T-helper 2 cell treated with Interferon-gamma antibody and Interleukin-4, amounts not matched to agents 5 μg/mL and 100 μg/mL, for 36 hours (primary cell): ENCODE measurements around the gene RALGAPB.
A peak's percentile ranks its signal among the peaks of the same experiment; 100 is the strongest.
"Not testable (repeated sequence)": the region's sequence is repeated elsewhere in the genome, so short reads cannot be mapped to it uniquely, and the experiment has no call there.

Experiments
- DNase-seq: peaks from one replicate; pipeline ENCODE4 v3.0.0; 2021; ENCODE audit warnings: low spot score
- H3K27ac Mint-ChIP-seq: one replicate; pipeline ENCODE4 v1.8.0; 2021; ENCODE audit warnings: mild to moderate bottlenecking, mixed read lengths
- H3K27me3 Mint-ChIP-seq: one replicate; pipeline ENCODE4 v1.8.0; 2021; ENCODE audit warnings: low read depth, mixed read lengths
- H3K36me3 Mint-ChIP-seq: one replicate; pipeline ENCODE4 v1.8.0; 2021; ENCODE audit warnings: low read depth, mixed read lengths
- H3K4me1 Mint-ChIP-seq: one replicate; pipeline ENCODE4 v1.8.0; 2021; ENCODE audit warnings: low read depth, mixed read lengths
- H3K4me3 Mint-ChIP-seq: one replicate; pipeline ENCODE4 v1.8.0; 2022; ENCODE audit warnings: mild to moderate bottlenecking, moderate library complexity, mixed read lengths
- H3K9me3 Mint-ChIP-seq: one replicate; pipeline ENCODE4 v1.8.0; 2021; ENCODE audit warnings: mixed read lengths

RALGAPB gene

GRCh38 chr20:38435555-38435939, 37.1 kb upstream of the RALGAPB start:
- Mint-ChIP-seq H3K4me3 (peak overlapping the region; percentile 95), H3K36me3 (peaks cover 38% of the 10 kb centered on the region), H3K27me3 (peaks cover 9% of the 10 kb centered on the region), H3K27ac (peak overlapping the region; percentile 93), H3K9me3 (no peaks in the 10 kb centered on the region), H3K4me1 (peaks cover 24% of the 10 kb centered on the region)
- DNase-seq = no peak

DNA sequence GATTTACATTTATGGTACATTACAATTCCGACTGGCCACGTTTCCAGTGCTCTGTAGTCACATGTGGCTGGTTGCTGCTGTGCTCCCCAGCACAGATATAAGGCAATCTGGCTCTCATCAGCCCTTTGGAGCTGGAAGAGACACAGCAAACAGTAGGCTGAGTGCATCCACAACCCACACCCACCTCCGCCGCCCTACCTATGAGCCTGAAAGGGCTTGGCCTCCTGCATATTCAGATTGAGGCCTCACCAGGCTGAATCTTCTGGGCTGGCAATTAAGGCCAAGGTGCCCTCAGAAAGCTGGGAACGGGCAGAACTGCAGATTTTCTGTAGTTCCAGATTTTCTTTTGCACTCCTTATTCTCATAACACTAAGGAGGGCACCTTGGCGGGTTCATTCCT, 34.8 kb upstream of the RALGAPB start:
- no peak for DNase-seq
- Mint-ChIP-seq H3K27ac (no peak overlapping the region), H3K4me1 (peaks cover 7% of the 10 kb centered on the region), H3K27me3 (peaks cover 15% of the 10 kb centered on the region), H3K36me3 (peaks cover 19% of the 10 kb centered on the region), H3K4me3 (no peak overlapping the region), H3K9me3 (no peaks in the 10 kb centered on the region)

DNA sequence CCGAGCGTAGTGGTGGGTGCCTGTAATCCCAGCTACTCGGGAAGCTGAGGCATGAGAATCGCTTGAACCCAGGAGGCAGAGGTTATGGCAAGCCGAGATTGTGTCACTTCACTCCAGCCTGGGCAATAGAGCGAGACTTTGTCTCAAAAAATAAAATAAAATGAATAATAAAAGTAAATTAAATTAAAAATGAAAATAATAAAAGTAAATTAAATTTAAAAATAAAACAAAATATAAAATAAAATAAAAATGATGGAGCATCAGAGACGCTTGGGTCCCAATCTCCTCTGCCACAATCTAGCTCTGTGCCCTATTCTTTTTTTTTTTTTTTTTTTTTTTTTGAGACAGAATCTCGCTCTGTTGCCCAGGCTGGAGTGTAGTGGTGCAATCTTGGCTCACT, 31.5 kb upstream of the RALGAPB start:
- not testable (repeated sequence) for H3K4me1 Mint-ChIP-seq, H3K36me3 Mint-ChIP-seq, DNase-seq, H3K27ac Mint-ChIP-seq, H3K9me3 Mint-ChIP-seq, H3K4me3 Mint-ChIP-seq
- peaks cover 18% of the 10 kb centered on the region for H3K27me3 Mint-ChIP-seq

DNA sequence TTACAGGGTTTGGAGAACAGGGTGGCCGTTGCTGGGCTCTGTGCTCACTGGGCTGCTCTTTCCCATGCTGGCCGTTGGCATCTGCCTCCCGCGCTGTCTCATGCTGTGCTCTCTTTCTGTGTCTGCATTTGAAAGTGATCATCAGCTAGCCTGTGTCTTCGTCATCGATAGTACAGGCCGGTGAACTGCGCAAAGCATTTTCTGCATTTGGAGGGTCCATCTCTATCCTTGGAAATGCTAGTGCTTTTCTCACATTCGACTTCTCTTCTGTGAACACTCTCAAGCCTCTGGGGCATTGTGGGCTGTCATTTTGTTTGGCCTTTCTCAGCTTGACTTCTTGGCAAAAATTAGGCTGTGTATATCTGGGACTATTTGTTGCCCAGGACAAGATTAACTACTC, 30.7 kb upstream of the RALGAPB start:
- H3K4me1 Mint-ChIP-seq = peaks cover 5% of the 10 kb centered on the region
- DNase-seq = no peak
- H3K4me3 Mint-ChIP-seq = no peak overlapping the region
- H3K9me3 Mint-ChIP-seq = no peaks in the 10 kb centered on the region
- no peaks in the 10 kb centered on the region for H3K36me3 Mint-ChIP-seq
- H3K27me3 Mint-ChIP-seq = peaks cover 18% of the 10 kb centered on the region
- H3K27ac Mint-ChIP-seq = no peak overlapping the region

- H3K4me3 Mint-ChIP-seq = peak overlapping the region; percentile 26
- no peak overlapping the region for H3K27ac Mint-ChIP-seq
- DNase-seq = no peak
- H3K27me3 Mint-ChIP-seq = peaks cover 9% of the 10 kb centered on the region
- peaks cover 14% of the 10 kb centered on the region for H3K4me1 Mint-ChIP-seq
- no peaks in the 10 kb centered on the region for H3K9me3 Mint-ChIP-seq
- H3K36me3 Mint-ChIP-seq = peaks cover 7% of the 10 kb centered on the region
These were observed 27.3 kb upstream of the RALGAPB start for GRCh38 chr20:38445381-38445796.

GRCh38 chr20:38445901-38446425, 26.7 kb upstream of the RALGAPB start:
- peaks cover 14% of the 10 kb centered on the region for H3K4me1 Mint-ChIP-seq
- peak overlapping the region; percentile 85 for H3K27ac Mint-ChIP-seq
- no peak for DNase-seq
- H3K4me3 Mint-ChIP-seq = peak overlapping the region; percentile 74
- H3K36me3 Mint-ChIP-seq = peaks cover 10% of the 10 kb centered on the region
- H3K9me3 Mint-ChIP-seq = no peaks in the 10 kb centered on the region
- peaks cover 9% of the 10 kb centered on the region for H3K27me3 Mint-ChIP-seq

DNA sequence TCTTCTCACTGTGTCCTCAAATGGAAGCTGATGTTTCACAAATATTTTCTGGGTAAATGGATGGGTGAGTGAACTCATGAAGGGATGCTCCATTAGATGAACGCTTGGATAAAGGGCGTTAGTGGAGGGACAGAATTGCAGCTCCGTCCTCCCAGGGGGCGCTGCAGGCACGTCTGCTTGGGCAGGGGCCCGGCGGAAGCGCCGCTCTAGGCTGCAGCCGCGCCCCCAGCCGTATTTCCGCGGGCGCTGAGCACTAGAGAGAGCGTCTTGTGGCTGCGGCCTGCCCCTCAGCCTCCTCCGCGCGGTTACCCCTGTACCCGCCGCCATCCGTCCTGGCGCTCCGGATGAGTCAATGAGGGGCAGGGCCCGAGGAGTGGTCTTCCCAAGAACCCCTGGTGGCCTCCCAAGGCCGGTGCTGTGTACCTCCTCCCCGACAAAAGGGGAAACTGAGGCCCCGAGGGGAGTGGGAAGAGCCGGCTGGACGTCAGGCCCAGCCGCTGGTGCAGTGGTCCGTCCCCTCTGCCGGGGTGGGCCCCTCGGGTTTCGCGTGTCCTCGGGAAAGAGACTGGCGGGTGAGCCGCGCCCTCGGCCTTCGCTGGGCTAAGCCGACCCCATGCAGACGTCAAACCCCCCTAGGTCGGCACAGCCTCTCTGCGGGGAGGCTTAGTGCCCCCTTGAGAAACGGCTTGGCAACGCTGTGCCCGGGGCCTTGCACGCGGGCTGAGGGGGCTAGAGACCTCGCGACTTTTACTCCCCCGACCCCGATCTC, 26.0 kb upstream of the RALGAPB start:
- Mint-ChIP-seq H3K4me3 (peak overlapping the region; percentile 74), H3K4me1 (peaks cover 14% of the 10 kb centered on the region), H3K9me3 (no peaks in the 10 kb centered on the region), H3K27ac (peak overlapping the region; percentile 85), H3K27me3 (peaks cover 9% of the 10 kb centered on the region), H3K36me3 (peaks cover 12% of the 10 kb centered on the region)
- peak; percentile 93 for DNase-seq

- H3K27ac Mint-ChIP-seq = peak overlapping the region; percentile 66
- peaks cover 14% of the 10 kb centered on the region for H3K4me1 Mint-ChIP-seq
- H3K9me3 Mint-ChIP-seq = no peaks in the 10 kb centered on the region
- H3K27me3 Mint-ChIP-seq = peaks cover 4% of the 10 kb centered on the region
- H3K4me3 Mint-ChIP-seq = peak overlapping the region; percentile 74
- H3K36me3 Mint-ChIP-seq = peaks cover 12% of the 10 kb centered on the region
- DNase-seq = no peak
These were observed 25.4 kb upstream of the RALGAPB start for GRCh38 chr20:38447251-38447661.

- DNase-seq = no peak
- Mint-ChIP-seq H3K27ac (peak overlapping the region; percentile 66), H3K4me3 (peak overlapping the region; percentile 74), H3K36me3 (peaks cover 12% of the 10 kb centered on the region), H3K9me3 (no peaks in the 10 kb centered on the region), H3K27me3 (no peaks in the 10 kb centered on the region), H3K4me1 (peaks cover 14% of the 10 kb centered on the region)
These were observed 24.5 kb upstream of the RALGAPB start for GRCh38 chr20:38447931-38448675.

GRCh38 chr20:38449046-38449445, 23.6 kb upstream of the RALGAPB start:
- H3K9me3 Mint-ChIP-seq = no peaks in the 10 kb centered on the region
- DNase-seq = no peak
- no peak overlapping the region for H3K27ac Mint-ChIP-seq
- peaks cover 14% of the 10 kb centered on the region for H3K4me1 Mint-ChIP-seq
- H3K4me3 Mint-ChIP-seq = no peak overlapping the region
- H3K36me3 Mint-ChIP-seq = peaks cover 12% of the 10 kb centered on the region
- H3K27me3 Mint-ChIP-seq = no peaks in the 10 kb centered on the region

DNA sequence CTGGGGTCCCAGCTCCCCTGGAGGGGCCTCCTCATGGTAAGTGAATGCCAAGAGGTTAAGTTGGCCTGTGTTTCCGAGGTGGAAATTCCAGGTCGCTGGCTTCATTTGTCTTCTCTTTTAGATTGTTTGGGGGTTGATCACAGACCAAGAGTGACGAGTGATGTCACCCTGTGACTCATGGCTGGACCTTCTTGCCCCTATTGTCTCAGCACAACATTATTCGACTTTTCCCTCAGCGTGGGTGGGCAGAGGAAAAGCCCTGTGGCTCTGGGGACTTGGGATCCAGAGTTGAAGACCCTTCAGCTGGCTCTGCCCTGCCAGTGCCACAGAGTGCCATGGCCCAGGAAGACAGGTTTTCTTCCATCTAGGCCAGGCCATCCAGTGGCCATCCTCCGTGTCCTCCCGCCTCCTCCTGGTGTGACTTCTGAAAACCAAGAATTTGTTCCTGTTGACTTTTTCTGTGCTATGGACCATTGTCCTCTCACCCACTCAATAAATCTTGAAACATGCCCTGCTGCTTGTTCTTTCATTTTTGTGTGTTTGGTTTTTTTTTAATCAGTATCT, 22.1 kb upstream of the RALGAPB start:
- H3K27ac Mint-ChIP-seq = no peak overlapping the region
- no peak overlapping the region for H3K4me3 Mint-ChIP-seq
- DNase-seq = no peak
- H3K9me3 Mint-ChIP-seq = no peaks in the 10 kb centered on the region
- H3K36me3 Mint-ChIP-seq = peaks cover 12% of the 10 kb centered on the region
- H3K27me3 Mint-ChIP-seq = no peaks in the 10 kb centered on the region
- peaks cover 14% of the 10 kb centered on the region for H3K4me1 Mint-ChIP-seq

DNA sequence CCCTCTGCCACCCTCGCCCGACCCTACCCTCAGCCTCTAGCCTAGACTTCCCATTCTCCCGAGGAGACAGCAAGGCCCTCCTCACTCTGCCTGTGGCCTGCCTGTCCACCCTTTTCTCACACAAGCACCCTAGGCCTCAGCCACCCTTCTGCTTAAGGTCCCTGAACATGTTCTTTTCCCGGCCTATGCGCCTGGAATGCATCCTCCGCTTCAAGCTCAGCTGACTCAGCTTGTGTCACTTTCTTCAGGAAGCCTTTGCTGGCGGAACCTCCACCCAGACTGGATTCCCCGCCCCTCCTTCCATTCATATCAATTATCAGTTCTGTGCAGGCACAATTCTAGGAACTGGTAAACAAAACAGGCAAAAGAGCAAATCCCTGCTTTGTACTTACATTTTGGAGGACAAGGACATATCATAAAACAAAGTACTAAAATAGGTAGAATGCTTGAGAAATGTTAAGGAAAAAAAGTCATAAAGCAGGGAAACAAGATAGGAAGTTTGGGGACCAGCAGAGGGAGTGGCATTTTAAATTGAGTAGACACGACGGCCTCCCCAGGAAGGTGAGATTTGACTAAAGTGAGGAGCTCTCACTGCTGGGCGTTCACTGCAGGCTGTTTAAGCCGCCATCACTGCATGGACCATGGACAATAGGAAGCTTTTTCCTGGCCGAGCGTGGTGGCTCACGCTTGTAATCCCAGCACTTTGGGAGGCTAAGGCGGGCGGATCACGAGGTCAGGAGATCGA, 19.6 kb upstream of the RALGAPB start:
- Mint-ChIP-seq H3K9me3 (no peaks in the 10 kb centered on the region), H3K36me3 (peaks cover 12% of the 10 kb centered on the region), H3K4me3 (no peak overlapping the region), H3K27me3 (peaks cover 5% of the 10 kb centered on the region), H3K4me1 (peaks cover 3% of the 10 kb centered on the region), H3K27ac (no peak overlapping the region)
- DNase-seq = no peak

DNA sequence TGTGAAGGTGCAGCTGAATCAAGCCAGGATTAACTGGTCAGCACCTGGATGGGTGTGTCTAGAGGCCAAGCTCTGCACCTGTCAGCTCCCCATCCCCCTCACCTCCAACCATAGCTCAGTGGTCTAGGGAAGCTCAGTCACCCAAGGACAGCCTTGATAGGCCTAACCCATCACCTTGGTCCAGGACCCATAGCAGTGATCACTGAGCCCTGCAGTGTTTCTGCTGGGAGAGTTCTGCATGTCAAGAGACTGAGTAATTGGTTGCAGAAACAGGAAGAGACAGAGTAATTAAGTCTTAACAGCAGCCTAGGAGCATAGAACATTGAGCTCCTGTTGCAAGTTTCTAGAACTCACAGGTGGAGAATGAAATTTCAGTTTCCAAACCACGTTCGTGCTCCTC, 18.7 kb upstream of the RALGAPB start:
- Mint-ChIP-seq H3K36me3 (peaks cover 12% of the 10 kb centered on the region), H3K4me1 (no peaks in the 10 kb centered on the region), H3K9me3 (no peaks in the 10 kb centered on the region), H3K4me3 (no peak overlapping the region), H3K27me3 (peaks cover 10% of the 10 kb centered on the region), H3K27ac (no peak overlapping the region)
- DNase-seq = no peak
